Sigmoid colon (tissue), 4 donors: Measurements from ENCODE around the gene FLVCR1.

ENCODE experiments used
- CTCF ChIP-seq, 4 experiments: fragments of 450-650 bp in 3 of 4; fragments of 200-600 bp in 1 of 4; IDR thresholded peaks; one replicate each; pipeline ENCODE4 v1.5.1; 2016 to 2019; ENCODE audit warnings: antibody characterized with exemption in 4 of 4, mild to moderate bottlenecking in 3 of 4, moderate library complexity in 2 of 4
- POLR2A ChIP-seq, 2 donors: fragments of 450-650 bp; IDR thresholded peaks; one replicate each; pipeline ENCODE4 v1.6.1; 2016; ENCODE audit warnings: antibody characterized with exemption in 2 of 2, mild to moderate bottlenecking in 2 of 2, moderate library complexity in 2 of 2
- POLR2AphosphoS5 ChIP-seq, 4 donors: sonication (generic); formaldehyde crosslinking; IDR thresholded peaks; one replicate each; pipeline ENCODE4 v1.6.1; 2017; ENCODE audit warnings: antibody characterized with exemption in 4 of 4

- TF ChIP-seq CTCF (IDR thresholded peaks at IDR 0.05), result no peak
- no peak for TF ChIP-seq POLR2AphosphoS5 (IDR thresholded peaks at IDR 0.05)
- TF ChIP-seq POLR2A (IDR thresholded peaks at IDR 0.05), result no peak
Measured at GRCh38 chr1:212827171-212827776, 30.8 kb upstream of the FLVCR1 start.
